ENCODE results near the gene ODAD2.

ODAD2 gene

DNA sequence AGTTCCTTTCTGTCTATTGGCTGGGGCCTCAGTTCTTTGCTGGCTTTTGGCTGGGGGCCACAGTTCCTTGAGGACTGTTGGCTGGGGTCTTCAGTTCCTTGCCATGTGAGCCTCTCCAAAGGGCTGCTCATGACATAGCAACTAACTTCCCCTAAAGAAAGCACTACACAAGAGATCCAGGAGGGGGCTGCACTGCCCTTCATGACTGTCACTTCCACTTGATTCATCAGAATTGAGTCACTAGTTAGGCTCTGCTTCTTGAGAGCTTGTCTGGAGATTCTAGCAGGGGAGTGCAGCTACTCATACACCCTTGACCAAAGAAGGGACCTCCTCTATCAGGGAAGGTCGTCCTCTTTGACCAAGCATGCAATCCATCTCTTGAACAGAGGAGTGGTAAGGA is 215.2 kb downstream of the ODAD2 start:
- no peaks in the 10 kb centered on the region for H3K9me3 ChIP-seq (ENCODE audit: control insufficient read depth, insufficient read depth, low read depth, low read length)
- POLR2A ChIA-PET = interaction anchor here (0.6 kb wide), 1 partner anchor 459 kb away, joined by 3 read pairs; no protein-coding TSS in a partner anchor

DNA sequence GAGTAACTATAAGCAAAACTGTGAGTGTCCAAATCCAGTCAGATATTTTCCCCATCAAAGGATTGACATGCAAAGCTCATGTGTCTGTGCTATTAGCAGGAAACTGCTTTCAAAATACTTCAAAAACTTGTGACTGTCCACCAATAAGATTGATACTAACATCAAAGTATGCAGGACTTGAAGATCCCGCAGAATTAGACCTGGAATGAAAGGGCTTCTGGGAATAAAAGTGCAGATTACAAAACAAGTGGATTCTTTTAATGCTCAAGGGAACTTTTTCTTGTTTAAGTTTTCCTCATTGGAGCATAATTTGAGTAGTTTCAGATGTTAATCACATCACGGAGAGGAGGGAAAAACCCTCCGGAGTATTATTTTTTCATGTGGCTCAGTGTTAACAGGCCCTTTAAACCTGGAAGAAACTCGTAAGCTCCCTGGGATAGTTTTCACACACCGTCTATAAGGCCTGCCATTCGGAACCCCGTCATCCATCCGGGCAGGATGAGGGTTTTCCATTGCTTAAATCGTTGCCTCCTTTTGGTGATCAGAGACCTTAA is 219.3 kb downstream of the ODAD2 start:
- TF ChIP-seq ZNF585B (tag by site-specific recombination; IDR thresholded peaks at IDR 0.05) = no peak
- no peak for TF ChIP-seq ZNF785 (tag by site-specific recombination; IDR thresholded peaks at IDR 0.05)
- TF ChIP-seq ZSCAN23 (tag by site-specific recombination; IDR thresholded peaks at IDR 0.05) = no peak
- TF ChIP-seq ZNF843 (tag by site-specific recombination; IDR thresholded peaks at IDR 0.05) = no peak
- TF ChIP-seq GFI1B (tag by site-specific recombination; IDR thresholded peaks at IDR 0.05) = no peak
- H3K36me3 ChIP-seq (ENCODE audit: control insufficient read depth in 2 of 2, insufficient read depth in 1 of 2, low read length in 2 of 2) = no peaks in the 10 kb centered on the region
- no peaks in the 10 kb centered on the region for H3K4me1 ChIP-seq (ENCODE audit: control insufficient read depth, insufficient read depth, low read length)
- H3K9me3 ChIP-seq (ENCODE audit: control insufficient read depth, insufficient read depth, low read depth, low read length) = no peaks in the 10 kb centered on the region
- POLR2A ChIA-PET = no interaction called here
- no peak overlapping the region for H3K27ac ChIP-seq (ENCODE audit: extremely low read depth, low read depth, low read length)
- CTCF ChIA-PET = interaction anchor here (0.7 kb wide), 1 partner anchor 614 kb away, joined by 3 read pairs; no protein-coding TSS in a partner anchor
- no peak overlapping the region for H3K4me3 ChIP-seq (ENCODE audit: low read depth, low read length)

More for the DNA sequence above, 215.2 kb downstream of the ODAD2 start:
- Histone ChIP-seq H3K4me3 (ENCODE audit: low read depth, low read length) (no peak overlapping the region), H3K4me1 (ENCODE audit: control insufficient read depth, insufficient read depth, low read length) (no peaks in the 10 kb centered on the region), H3K27ac (ENCODE audit: extremely low read depth, low read depth, low read length) (no peak overlapping the region), H3K36me3 (ENCODE audit: control insufficient read depth in 2 of 2, insufficient read depth in 1 of 2, low read length in 2 of 2) (no peaks in the 10 kb centered on the region)
- CTCF ChIA-PET = interaction anchor here (0.6 to 1.6 kb wide), 10 partner anchors 8 to 610 kb away, joined by 3 to 8 read pairs (median 5); no protein-coding TSS in a partner anchor
- TF ChIP-seq, protein P1, sequence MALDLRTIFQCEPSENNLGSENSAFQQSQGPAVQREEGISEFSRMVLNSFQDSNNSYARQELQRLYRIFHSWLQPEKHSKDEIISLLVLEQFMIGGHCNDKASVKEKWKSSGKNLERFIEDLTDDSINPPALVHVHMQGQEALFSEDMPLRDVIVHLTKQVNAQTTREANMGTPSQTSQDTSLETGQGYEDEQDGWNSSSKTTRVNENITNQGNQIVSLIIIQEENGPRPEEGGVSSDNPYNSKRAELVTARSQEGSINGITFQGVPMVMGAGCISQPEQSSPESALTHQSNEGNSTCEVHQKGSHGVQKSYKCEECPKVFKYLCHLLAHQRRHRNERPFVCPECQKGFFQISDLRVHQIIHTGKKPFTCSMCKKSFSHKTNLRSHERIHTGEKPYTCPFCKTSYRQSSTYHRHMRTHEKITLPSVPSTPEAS (tag by site-specific recombination; IDR thresholded peaks at IDR 0.05) = no peak
- TF ChIP-seq ZNF654 (tag by site-specific recombination; IDR thresholded peaks at IDR 0.05; ENCODE audit: low read depth) = peak; percentile 57

- no peak overlapping the region for H3K27ac ChIP-seq (ENCODE audit: extremely low read depth, low read depth, low read length)
- H3K4me3 ChIP-seq (ENCODE audit: low read depth, low read length) = no peak overlapping the region
- POLR2A ChIA-PET = no interaction called here
- TF ChIP-seq ZNF214 (tag by site-specific recombination; IDR thresholded peaks at IDR 0.05; ENCODE audit: borderline replicate concordance) (no peak), HOXC10 (CRISPR knock-in tag; IDR thresholded peaks at IDR 0.05) (no peak), ZNF169 (tag by site-specific recombination; IDR thresholded peaks at IDR 0.05) (no peak), ZNF610 (tag by site-specific recombination; IDR thresholded peaks at IDR 0.05; ENCODE audit: borderline replicate concordance) (no peak)
- TF ChIP-seq, protein P2, sequence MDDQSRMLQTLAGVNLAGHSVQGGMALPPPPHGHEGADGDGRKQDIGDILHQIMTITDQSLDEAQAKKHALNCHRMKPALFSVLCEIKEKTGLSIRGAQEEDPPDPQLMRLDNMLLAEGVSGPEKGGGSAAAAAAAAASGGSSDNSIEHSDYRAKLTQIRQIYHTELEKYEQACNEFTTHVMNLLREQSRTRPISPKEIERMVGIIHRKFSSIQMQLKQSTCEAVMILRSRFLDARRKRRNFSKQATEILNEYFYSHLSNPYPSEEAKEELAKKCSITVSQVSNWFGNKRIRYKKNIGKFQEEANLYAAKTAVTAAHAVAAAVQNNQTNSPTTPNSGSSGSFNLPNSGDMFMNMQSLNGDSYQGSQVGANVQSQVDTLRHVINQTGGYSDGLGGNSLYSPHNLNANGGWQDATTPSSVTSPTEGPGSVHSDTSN (CRISPR knock-in tag; IDR thresholded peaks at IDR 0.05) = no peak
- no peaks in the 10 kb centered on the region for H3K4me1 ChIP-seq (ENCODE audit: control insufficient read depth, insufficient read depth, low read length)
- H3K9me3 ChIP-seq (ENCODE audit: control insufficient read depth, insufficient read depth, low read depth, low read length) = no peaks in the 10 kb centered on the region
- CTCF ChIA-PET = interaction anchor here (1.2 kb wide), 1 partner anchor 9 kb away, joined by 5 read pairs; no protein-coding TSS in a partner anchor
- H3K36me3 ChIP-seq (ENCODE audit: control insufficient read depth in 2 of 2, insufficient read depth in 1 of 2, low read length in 2 of 2) = no peaks in the 10 kb centered on the region
Measured at GRCh38 chr10:27774831-27775230, 224.0 kb downstream of the ODAD2 start.

DNA sequence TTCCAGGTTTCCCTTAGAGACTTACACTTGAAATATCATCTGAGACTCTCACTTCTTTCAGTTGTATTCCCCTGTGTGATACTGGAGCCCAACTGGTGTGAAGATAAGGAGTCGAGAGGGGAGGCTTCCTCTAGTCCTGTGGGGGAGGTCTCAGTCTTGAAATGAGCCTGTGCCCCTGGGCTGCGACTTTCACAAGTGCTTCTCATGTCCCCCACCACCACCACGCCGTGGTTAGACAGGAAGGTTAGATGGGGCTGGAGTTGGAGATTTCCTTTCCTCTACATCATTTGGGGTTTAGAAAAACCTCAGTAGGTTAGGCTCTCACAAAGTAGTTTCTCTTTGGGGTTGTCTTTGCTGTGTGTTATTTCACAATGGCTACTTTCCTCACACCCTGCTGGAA is 227.6 kb downstream of the ODAD2 start:
- Histone ChIP-seq H3K9me3 (ENCODE audit: control insufficient read depth, insufficient read depth, low read depth, low read length) (no peaks in the 10 kb centered on the region), H3K36me3 (ENCODE audit: control insufficient read depth in 2 of 2, insufficient read depth in 1 of 2, low read length in 2 of 2) (no peaks in the 10 kb centered on the region), H3K4me3 (ENCODE audit: low read depth, low read length) (no peak overlapping the region), H3K27ac (ENCODE audit: extremely low read depth, low read depth, low read length) (no peak overlapping the region), H3K4me1 (ENCODE audit: control insufficient read depth, insufficient read depth, low read length) (no peaks in the 10 kb centered on the region)
- CTCF ChIA-PET = interaction anchor here (0.6 kb wide), 1 partner anchor 540 kb away, joined by 3 read pairs; no protein-coding TSS in a partner anchor
- POLR2A ChIA-PET = no interaction called here
- TF ChIP-seq SP2 (tag by site-specific recombination; IDR thresholded peaks at IDR 0.05) = no peak
- no peak for TF ChIP-seq ZNF549 (tag by site-specific recombination; IDR thresholded peaks at IDR 0.05)
- TF ChIP-seq ZSCAN23 (tag by site-specific recombination; IDR thresholded peaks at IDR 0.05) = no peak
- no peak for TF ChIP-seq ZNF488 (tag by site-specific recombination; IDR thresholded peaks at IDR 0.05)
- TF ChIP-seq, protein P3, sequence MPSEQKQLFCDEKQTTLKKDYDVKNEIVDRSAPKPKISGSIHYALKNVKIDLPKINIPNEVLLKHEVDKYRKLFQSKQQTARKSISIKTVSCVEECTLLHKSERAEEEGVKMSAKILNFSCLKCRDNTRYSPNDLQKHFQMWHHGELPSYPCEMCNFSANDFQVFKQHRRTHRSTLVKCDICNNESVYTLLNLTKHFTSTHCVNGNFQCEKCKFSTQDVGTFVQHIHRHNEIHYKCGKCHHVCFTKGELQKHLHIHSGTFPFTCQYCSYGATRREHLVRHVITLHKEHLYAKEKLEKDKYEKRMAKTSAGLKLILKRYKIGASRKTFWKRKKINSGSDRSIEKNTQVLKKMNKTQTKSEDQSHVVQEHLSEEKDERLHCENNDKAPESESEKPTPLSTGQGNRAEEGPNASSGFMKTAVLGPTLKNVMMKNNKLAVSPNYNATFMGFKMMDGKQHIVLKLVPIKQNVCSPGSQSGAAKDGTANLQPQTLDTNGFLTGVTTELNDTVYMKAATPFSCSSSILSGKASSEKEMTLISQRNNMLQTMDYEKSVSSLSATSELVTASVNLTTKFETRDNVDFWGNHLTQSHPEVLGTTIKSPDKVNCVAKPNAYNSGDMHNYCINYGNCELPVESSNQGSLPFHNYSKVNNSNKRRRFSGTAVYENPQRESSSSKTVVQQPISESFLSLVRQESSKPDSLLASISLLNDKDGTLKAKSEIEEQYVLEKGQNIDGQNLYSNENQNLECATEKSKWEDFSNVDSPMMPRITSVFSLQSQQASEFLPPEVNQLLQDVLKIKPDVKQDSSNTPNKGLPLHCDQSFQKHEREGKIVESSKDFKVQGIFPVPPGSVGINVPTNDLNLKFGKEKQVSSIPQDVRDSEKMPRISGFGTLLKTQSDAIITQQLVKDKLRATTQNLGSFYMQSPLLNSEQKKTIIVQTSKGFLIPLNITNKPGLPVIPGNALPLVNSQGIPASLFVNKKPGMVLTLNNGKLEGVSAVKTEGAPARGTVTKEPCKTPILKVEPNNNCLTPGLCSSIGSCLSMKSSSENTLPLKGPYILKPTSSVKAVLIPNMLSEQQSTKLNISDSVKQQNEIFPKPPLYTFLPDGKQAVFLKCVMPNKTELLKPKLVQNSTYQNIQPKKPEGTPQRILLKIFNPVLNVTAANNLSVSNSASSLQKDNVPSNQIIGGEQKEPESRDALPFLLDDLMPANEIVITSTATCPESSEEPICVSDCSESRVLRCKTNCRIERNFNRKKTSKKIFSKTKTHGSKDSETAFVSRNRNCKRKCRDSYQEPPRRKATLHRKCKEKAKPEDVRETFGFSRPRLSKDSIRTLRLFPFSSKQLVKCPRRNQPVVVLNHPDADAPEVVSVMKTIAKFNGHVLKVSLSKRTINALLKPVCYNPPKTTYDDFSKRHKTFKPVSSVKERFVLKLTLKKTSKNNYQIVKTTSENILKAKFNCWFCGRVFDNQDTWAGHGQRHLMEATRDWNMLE (tag by site-specific recombination; conservative IDR thresholded peaks at IDR 0.05; ENCODE audit: low read depth) = no peak
- no peak for TF ChIP-seq GFI1B (tag by site-specific recombination; IDR thresholded peaks at IDR 0.05)
- TF ChIP-seq FEZF1 (tag by site-specific recombination; IDR thresholded peaks at IDR 0.05) = no peak

Data from HEK293 (cell line).